NK-92 (cell line): Measurements from ENCODE around the gene SETD5.

Experiments used
- DNase-seq: peaks from one replicate; lab custom pipeline; 2025; ENCODE audit not compliant: unreplicated experiment; lab: John Stamatoyannopoulos, UW

The SETD5 gene

GRCh38 chr3:9409981-9410854, 12.8 kb downstream of the SETD5 start:
- no peak for DNase-seq

GRCh38 chr3:9411302-9411701, 13.9 kb downstream of the SETD5 start:
- no peak for DNase-seq

DNA sequence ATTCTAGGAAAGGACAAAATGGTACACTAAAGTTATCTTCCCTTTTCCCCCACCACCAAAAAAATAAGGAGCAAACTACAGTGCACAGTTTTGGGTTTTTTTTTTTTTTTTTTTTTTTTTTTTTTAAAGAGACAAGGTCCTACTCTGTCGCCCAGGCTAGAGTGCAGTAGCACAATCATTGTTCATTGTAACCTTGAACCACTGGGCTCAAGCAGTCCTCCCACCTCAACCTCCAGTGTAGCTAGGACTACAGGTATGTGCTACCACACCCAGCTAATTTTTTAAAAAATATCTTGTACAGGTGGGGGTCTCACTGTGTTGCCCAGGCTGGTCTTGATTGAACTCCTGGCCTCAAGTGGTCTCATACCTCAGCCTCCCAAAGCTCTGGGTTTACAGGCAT, 14.9 kb downstream of the SETD5 start:
- DNase-seq: no peak

DNA sequence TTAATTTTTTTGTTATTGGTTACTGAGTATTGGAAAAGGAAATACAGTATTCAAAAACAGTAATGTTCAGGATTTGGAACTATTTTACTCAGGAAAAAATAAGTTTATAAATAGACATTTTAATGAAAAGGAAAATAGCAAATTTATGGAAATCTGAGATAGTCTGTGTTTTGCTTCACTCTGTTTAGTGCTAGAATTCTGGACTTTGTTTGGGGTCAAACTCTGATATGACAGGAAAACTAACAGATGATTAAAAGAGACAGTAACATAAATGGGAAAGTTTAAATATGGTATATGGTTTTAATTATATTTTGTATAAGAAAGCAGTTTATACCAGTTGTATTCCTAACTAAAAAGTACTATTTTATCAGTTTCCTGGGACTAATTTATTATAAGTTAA, 17.4 kb downstream of the SETD5 start:
- DNase-seq: no peak

- DNase-seq: no peak
Observed at GRCh38 chr3:9415485-9416138, 18.2 kb downstream of the SETD5 start.

DNA sequence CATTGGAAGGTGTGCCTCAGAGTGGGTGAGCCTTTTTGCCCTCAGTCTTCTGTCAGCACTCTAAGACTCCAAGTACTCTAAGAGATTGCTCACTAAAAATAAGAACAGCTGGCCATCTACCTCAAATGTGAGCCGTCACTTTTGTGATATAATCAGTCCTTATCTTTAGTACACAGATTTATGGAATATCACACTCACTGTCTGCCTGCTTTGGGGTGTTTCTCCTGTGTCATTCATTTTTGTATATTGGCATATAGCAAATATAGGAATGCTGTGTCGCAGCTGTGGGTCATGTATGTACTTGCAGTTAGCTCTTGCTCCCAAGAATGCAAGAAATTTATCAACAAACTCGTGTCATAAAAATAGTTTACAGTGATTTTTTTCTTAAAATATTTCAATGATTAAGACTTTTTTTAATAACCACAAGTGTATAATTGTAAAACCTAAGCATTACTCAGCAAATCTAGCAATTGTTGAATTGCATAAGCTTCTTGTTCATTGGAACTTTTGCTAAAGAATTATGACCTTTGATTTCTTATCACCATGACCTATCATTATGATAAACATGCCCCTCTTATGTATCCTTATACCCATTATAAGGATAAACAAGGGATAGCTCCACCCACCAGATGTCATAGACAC, 18.8 kb downstream of the SETD5 start:
- DNase-seq: no peak

- no peak for DNase-seq
Observed at GRCh38 chr3:9420850-9421549, 23.6 kb downstream of the SETD5 start.

- DNase-seq: no peak
Observed at GRCh38 chr3:9422712-9423424, 25.5 kb downstream of the SETD5 start.

DNA sequence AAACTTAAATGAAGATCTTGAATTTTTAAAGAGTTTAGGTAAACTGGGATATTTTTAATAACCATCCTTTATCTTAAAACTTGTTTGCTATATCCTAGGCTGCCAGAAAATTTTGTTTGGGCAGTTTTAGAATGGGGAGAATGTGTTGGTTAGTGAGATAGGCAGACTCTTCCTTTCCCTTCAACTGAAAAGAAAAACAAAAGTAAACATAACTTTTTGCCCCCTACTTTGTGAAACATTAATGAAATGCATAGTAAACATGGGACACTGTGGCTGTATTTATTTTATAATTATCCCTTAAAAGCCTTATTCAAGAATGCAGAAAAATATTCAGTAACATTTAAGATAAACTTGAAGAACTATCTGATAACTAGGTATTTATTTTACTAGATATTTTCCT, 31.0 kb downstream of the SETD5 start:
- DNase-seq: no peak

DNA sequence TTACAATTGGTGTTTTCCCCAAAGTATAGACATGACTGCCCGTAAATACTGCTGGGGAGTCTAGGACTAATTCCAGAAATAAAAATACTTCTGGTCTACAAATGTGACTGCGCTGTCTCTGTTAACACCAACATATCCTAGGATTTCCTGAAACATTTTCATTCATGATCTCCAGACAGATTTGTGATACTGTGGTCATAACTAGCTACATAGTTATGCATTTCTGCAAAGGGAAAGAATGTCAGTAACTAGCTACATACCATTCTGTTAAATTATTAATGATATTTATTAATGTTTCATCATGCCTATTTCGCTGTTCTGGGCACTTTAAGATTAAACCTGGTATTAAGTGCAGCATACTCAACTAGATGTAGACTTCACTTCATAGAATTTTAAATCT, 33.3 kb downstream of the SETD5 start:
- no peak for DNase-seq

GRCh38 chr3:9433627-9434521, 36.5 kb downstream of the SETD5 start:
- DNase-seq: no peak

DNA sequence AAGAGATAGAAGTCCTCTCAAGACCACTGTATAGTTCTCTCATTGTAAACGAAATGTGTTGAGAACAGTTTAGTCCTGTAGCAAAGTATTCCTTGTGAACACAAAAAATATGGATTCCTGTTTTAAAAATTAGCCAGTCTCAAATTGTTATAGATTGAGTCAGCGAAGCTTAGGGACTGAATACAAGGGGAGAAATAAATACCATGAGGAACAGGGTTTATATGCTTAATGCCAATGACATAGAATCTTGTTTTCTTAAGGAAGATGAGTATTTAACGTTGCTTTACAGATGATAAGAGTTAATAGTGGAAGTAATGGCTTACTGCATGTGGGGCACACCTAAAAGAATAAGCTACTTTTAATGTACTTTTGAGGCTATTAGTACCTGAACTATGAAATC, 37.9 kb downstream of the SETD5 start:
- DNase-seq: no peak

GRCh38 chr3:9439331-9439730, 41.9 kb downstream of the SETD5 start:
- no peak for DNase-seq

DNA sequence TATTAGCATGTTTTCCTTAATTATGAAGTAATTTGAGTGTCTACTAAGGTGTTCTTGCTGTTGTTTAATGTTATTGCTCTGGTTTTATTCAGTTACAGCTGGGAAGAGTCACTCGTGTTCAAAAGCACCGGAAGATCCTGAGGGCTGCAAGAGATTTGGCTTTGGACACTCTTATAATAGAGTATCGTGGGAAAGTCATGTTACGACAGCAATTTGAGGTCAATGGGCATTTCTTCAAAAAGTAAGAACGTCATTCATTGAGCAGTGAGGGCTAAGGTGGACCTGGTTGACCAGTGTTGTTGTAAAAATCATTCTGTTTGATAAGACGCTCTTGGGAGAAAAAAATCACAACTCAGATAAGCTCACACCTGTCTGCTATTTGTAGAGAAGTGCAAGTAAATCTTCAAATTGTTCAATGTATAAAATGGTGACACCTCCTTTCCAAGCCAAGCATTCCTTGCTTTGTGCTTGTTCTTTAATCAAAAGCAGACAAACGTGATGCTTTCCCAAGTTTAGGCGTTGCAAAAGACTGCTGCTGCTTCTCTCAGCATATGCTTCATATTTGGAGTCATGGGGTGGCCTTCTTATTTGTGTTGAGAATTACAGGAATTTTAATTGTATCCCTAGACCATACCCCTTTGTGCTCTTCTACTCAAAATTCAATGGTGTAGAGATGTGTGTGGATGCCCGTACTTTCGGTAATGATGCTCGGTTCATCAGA, 44.2 kb downstream of the SETD5 start:
- DNase-seq: no peak

- DNase-seq: no peak
Observed at GRCh38 chr3:9448071-9448470, 50.7 kb downstream of the SETD5 start.

DNA sequence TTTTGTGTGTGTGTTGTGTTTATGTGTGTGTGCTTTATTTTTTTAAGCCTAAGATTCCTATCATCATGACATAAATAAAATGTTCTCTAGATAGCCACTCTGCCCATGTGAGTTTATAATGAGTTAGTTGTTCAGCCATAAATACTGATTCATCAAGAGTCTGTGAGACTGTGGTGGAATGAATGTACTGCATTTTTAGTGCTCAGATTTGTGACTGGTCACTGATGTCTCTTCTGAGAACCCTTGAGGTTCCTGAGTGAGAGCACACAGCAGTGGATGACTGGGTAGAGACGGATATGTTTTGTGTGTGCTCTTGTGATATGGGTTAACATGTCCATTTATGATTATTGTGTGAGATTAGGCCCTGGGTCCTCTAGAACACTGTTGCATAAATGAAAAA, 51.2 kb downstream of the SETD5 start:
- DNase-seq: no peak

DNA sequence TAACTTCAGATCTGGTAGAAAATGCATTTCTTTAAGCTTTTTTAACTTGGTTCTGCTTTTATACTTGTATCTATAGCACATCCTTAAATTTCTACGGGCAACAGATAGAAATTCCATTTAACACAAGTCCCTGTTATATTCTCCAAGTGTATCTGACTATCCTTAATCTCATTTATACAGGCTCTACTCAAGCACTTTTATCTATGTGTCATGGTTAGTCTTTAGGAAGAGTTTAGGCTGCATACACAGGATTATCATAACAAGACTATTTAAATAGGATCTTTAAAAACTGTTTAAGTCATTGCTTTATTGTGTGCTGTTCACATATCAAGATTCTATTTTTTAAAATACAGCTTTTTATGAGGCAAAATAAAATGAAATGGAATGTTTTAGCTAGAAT, 52.7 kb downstream of the SETD5 start:
- no peak for DNase-seq

DNA sequence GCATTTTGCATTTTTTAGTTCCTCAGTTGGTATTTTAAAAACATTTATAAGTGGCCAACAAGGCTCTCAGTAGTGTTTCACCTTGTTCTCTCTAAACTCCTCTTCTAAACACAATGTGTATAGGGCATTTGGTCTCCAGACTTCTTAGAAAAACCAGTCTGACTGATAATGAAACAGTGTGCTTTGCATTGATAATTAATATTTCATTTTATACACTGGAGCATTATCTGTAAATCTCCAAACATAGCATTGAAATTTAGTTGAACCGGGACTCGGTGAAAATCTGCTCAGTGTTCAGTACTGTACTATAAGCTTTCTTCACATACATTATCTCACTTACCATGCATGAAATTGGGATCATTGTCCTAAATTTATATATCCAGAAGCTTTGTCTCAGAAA, 53.6 kb downstream of the SETD5 start:
- DNase-seq: no peak

DNA sequence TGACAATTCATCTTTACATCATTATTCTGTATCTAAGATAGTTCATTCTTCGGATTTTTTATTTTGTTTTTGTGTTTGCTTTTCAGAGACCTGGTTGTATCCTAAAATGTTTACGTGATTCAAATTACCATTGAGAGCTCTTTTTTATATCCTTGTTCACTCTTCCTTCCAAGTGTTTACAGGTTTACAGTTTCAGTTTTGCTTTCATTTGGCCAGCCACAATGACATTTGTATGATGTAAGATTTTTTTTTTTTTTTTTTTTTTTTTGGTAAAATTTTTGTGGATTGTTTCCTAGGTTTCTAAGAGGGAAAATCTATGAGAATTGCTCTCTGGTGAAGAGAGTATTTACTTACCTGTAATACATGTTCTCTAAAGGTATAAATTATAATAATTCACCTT, 55.0 kb downstream of the SETD5 start:
- no peak for DNase-seq
